Measurements from ENCODE around the gene FOXN3.

GRCh38 chr14:89440986-89441909, 24.2 kb upstream of the FOXN3 start:
- TF ChIP-seq, protein P1, sequence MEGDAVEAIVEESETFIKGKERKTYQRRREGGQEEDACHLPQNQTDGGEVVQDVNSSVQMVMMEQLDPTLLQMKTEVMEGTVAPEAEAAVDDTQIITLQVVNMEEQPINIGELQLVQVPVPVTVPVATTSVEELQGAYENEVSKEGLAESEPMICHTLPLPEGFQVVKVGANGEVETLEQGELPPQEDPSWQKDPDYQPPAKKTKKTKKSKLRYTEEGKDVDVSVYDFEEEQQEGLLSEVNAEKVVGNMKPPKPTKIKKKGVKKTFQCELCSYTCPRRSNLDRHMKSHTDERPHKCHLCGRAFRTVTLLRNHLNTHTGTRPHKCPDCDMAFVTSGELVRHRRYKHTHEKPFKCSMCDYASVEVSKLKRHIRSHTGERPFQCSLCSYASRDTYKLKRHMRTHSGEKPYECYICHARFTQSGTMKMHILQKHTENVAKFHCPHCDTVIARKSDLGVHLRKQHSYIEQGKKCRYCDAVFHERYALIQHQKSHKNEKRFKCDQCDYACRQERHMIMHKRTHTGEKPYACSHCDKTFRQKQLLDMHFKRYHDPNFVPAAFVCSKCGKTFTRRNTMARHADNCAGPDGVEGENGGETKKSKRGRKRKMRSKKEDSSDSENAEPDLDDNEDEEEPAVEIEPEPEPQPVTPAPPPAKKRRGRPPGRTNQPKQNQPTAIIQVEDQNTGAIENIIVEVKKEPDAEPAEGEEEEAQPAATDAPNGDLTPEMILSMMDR (IDR thresholded peaks at IDR 0.05): no peak
- no peak for TF ChIP-seq POLR2A (IDR thresholded peaks at IDR 0.05)
